Urinary bladder (tissue), 4 donors: ENCODE results near the gene ZSCAN5B. TPM values are rescaled to one million over a fixed set of nuclear protein-coding genes. Genes with fewer than 3 reads are reported as not detected.
"Not testable (repeated sequence)": the region's sequence is repeated elsewhere in the genome, so short reads cannot be mapped to it uniquely, and the experiment has no call there.

ENCODE experiments used
- DNase-seq: peaks from one replicate; pipeline ENCODE4 v3.0.0-alpha.2; 2015; ENCODE audit errors: extremely low spot score
- H3K27ac ChIP-seq: one replicate; pipeline ENCODE4 v1.5.1; 2013; ENCODE audit warnings: low read depth, mild to moderate bottlenecking, moderate library complexity
- H3K36me3 ChIP-seq: one replicate; pipeline ENCODE4 v1.6.1; 2013; ENCODE audit warnings: mild to moderate bottlenecking, moderate library complexity; ENCODE audit not compliant: insufficient read depth
- H3K4me1 ChIP-seq: one replicate; pipeline ENCODE4 v1.6.1; 2013; ENCODE audit warnings: mild to moderate bottlenecking, moderate library complexity; ENCODE audit not compliant: insufficient read depth
- H3K4me3 ChIP-seq: one replicate; pipeline ENCODE4 v1.5.1; 2013; ENCODE audit warnings: low read depth, low read length
- WGBS: extraction: QIAGEN DNeasy Blood & Tissue Kit; methylation state at CpG from one replicate; pipeline ENCODE4 v1.1.7; 2013; 5-methylcytosine and 5-hydroxymethylcytosine counted together
- polyA plus RNA-seq: library from polyadenylated mRNA; stranded (reverse); fragments of 200-250 nt; gene quantifications from one replicate; pipeline ENCODE4 v1.2.3, GENCODE V29; 2013
- total RNA-seq: library from RNA; depleted of rRNA; stranded (reverse); fragments of >200 nt; gene quantifications from one replicate; pipeline ENCODE4 v1.2.3, GENCODE V29; 2014
- donor health status: healthy with polysubstance abuse.
- donor health status: healthy.

The ZSCAN5B gene
- total and polyA plus RNA-seq, 2 donors, result not detected

DNA sequence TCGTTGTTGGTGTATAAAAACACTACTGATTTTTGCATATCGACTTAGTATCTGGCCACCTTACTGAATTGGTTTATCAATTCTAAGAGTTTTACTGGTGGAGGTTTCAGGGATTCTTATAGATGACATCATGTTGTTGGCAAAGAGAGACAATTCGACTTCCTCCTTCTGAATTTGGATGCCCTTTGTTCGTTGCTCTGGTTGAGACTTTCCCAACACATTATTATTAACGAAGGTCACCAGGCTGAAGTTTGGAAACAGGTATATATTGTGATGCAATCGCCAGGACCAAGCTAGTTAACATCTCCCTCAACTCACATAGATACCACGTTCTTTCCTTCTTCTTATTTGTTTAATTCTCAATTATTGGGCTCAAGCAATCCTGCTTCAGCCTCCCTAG is 2.1 kb upstream of the ZSCAN5B start:
- no peak for DNase-seq
- Histone ChIP-seq H3K4me1 (no peaks in the 10 kb centered on the region), H3K27ac (no peak overlapping the region), H3K4me3 (no peak overlapping the region), H3K36me3 (no peaks in the 10 kb centered on the region)
- 69% methylated on average over 7 of the region's 7 CpGs for WGBS

DNA sequence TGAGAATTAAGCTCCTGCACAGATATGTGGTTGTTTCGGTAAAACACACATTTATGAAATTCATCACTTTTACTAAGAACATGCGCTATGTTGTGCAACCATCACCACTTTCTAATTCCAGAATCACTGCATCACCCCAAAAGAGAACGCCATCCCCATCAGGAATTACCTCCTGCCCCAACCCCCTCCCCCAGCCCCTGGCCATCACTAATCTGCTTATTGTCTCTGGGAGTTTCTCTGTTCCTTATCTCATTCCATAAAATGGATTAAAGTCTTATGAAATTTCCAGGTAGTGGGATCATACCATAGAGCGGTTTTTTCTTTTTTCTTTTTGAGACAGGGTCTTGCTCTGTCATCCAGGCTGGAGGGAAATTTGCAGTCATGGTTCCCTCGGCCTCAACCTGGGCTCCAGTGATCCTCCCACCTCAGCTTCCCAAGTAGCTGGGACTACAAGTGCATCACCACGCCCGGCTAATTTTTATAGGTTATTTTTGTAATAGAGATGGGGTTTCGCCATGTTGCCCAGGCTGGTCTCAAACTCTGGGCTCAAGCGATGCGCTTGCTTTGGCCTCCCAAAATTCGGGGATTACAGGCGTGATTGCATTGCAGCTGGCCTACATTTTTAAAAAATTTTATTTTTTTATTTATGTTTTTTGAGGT is 3.5 kb downstream of the ZSCAN5B start:
- no peaks in the 10 kb centered on the region for H3K36me3 ChIP-seq
- no peak overlapping the region for H3K27ac ChIP-seq
- DNase-seq, result no peak
- WGBS, result 84% methylated on average over 12 of the region's 12 CpGs
- H3K4me1 ChIP-seq, result no peaks in the 10 kb centered on the region
- H3K4me3 ChIP-seq, result no peak overlapping the region

DNA sequence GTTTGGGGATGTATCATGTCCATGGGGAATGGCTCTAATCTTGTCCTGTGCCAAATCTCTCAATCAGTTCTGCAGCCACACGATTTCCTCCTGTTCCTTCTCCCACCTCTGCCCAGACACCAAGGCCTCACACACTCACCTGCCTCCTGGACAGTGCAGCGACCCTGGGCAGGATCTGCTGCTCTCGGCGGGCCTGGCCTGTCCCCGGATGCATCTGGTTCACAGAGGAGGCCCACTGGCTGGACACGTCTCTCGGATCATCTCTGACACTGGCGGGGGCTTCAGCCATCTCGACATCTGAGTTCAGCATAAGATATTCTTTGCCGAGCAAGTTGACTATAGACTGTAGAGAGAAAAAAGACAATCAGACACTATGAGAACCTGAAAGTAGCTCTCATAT is 5.9 kb downstream of the ZSCAN5B start:
- no peak for DNase-seq
- 84% methylated on average over 10 of the region's 10 CpGs for WGBS
- H3K36me3 ChIP-seq, result no peaks in the 10 kb centered on the region

DNA sequence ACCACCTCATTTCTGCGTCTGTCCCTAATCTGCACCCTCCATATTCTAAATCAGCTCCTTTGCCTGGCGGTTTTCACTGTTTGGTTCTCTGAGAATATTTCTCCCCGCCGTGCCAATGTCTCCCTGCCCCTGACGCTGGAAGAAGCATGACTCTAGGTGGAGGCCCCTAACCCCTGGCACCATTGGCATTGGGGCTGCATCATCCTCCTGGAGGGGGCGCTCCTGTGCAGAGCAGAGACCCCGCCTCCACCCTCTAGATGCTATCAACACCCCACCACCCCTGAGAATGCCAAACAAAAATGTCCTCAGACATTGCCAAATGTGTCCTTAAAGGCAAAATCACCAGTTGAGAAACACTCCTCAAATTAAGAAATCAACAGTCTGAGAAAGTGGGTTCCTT is 6.5 kb downstream of the ZSCAN5B start:
- no peak overlapping the region for H3K27ac ChIP-seq
- H3K36me3 ChIP-seq, result no peaks in the 10 kb centered on the region
- no peaks in the 10 kb centered on the region for H3K4me1 ChIP-seq
- 75% methylated on average over 7 of the region's 7 CpGs for WGBS
- DNase-seq, result no peak
- H3K4me3 ChIP-seq, result no peak overlapping the region

More for the DNA sequence above, 5.9 kb downstream of the ZSCAN5B start:
- Histone ChIP-seq H3K27ac (no peak overlapping the region), H3K4me1 (no peaks in the 10 kb centered on the region), H3K4me3 (no peak overlapping the region)

DNA sequence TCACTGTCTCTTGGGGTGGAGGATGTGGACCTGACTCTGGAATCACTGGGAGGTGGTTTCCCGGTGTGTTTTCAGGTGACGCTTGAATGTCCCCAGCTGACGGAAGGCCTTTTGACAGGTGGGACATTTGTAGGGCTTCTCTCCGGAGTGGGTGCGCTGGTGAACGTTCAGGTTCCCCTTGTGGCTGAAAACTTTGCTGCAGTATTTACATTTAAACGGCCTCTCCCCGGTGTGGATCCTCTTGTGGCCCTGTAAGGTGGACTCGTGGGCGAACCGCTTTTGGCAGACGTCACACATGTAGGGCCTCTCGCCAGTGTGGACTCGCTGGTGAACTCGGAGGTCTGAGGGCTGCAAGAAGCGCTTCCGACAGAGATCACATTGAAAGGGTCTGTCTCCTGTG is 7.8 kb downstream of the ZSCAN5B start:
- 72% methylated on average over 17 of the region's 17 CpGs for WGBS
- no peaks in the 10 kb centered on the region for H3K4me1 ChIP-seq
- DNase-seq, result no peak
- H3K27ac ChIP-seq, result no peak overlapping the region
- no peak overlapping the region for H3K4me3 ChIP-seq
- no peaks in the 10 kb centered on the region for H3K36me3 ChIP-seq

DNA sequence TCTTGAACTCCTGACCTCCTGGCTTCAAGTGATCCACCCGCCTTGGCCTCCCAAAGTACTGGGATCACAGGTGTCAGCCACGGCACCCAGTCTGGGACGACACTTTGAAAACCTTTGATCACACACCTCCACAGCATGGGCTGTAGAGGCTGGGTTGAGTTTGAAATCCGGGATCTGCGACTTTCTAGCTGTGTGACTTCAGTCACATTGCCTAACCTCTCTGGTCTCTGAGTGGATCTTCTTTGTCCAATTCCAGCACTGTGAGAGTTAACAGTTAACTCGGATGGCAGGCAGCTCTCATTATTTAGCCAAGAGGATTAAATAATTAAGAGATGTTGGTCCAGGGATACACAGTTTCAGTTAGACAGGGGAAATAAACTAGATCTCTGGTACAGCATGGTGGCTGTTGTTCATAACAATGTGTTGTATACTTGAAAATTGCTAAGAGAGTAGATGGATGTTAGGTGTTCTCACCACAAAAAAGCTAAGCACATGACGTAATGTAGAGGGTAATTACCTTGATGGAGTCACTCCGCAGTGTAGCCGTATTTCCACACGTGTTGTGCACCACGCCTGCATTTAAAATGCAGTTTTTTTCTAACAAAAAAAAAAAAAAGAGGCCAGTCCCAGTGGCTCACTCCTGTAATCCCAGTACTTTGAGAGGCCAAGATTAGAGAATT is 19.9 kb downstream of the ZSCAN5B start:
- whole genome bisulfite sequencing, result 56% methylated on average over 11 of the region's 11 CpGs
- H3K36me3 ChIP-seq, result no peaks in the 10 kb centered on the region
- no peak overlapping the region for H3K27ac ChIP-seq
- DNase-seq, result no peak
- H3K4me3 ChIP-seq, result no peak overlapping the region
- H3K4me1 ChIP-seq, result no peaks in the 10 kb centered on the region

DNA sequence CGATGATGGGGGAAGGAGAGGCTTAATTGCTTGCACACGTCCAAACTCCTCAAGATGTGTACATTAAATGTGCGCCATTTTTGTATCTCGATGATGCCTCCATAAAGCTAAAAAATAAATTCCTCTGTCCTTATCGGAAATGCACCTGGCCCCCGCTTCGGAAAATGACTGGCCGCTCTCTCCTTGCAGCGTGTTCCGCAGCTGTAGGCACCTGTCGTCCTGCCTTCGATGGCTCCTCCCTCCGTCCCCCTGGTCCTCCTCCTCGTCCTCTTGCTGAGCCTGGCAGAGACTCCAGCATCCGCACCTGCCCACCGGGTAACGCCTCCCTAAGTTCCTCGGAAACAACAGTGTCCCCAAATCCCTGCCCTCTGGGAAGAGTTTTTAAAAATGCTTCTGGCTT is 20.7 kb downstream of the ZSCAN5B start:
- H3K4me1 ChIP-seq, result no peaks in the 10 kb centered on the region
- no peak overlapping the region for H3K27ac ChIP-seq
- no peak overlapping the region for H3K4me3 ChIP-seq
- DNase-seq, result no peak
- no peaks in the 10 kb centered on the region for H3K36me3 ChIP-seq
- 70% methylated on average over 18 of the region's 18 CpGs for WGBS

DNA sequence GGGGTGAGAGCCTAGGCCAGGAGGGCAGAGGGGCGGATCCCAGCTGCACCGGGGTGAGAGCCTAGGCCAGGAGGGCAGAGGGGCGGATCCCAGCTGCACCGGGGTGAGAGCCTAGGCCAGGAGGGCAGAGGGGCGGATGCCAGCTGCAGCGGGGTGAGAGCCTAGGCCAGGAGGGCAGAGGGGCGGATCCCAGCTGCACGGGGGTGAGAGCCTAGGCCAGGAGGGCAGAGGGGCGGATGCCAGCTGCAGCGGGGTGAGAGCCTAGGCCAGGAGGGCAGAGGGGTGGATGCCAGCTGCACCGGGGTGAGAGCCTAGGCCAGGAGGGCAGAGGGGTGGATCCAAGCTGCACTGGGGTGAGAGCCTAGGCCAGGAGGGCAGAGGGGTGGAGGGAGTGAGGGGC is 21.3 kb downstream of the ZSCAN5B start:
- 70% methylated on average over 11 of the region's 11 CpGs for WGBS
- not testable (repeated sequence) for H3K4me3 ChIP-seq, DNase-seq, H3K4me1 ChIP-seq, H3K27ac ChIP-seq, H3K36me3 ChIP-seq

DNA sequence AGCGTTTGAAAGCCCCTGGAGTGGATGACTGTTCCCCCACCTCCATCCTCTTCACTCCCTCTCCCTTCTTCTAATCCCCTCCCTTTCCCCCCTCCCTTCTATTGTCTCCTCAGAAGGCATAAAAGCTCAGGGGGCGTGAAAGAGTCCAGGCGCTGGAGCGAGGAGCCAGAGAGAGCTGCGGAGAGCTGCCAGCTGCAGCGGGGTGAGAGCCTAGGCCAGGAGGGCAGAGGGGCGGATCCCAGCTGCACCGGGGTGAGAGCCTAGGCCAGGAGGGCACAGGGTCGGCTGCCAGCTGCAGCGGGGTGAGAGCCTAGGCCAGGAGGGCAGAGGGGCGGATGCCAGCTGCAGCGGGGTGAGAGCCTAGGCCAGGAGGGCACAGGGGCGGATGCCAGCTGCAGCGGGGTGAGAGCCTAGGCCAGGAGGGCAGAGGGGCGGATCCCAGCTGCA is 21.7 kb downstream of the ZSCAN5B start, which contains the start of gene GALP:
Gene GALP, plus strand, starts transcription at position 148 of the 447 bp plus-strand sequence. CDS start 1,101 bp downstream, outside the sequence.
- H3K27ac ChIP-seq, H3K4me1 ChIP-seq, H3K4me3 ChIP-seq, DNase-seq, H3K36me3 ChIP-seq: not testable (repeated sequence)
- 39% methylated on average over 15 of the region's 15 CpGs for WGBS

DNA sequence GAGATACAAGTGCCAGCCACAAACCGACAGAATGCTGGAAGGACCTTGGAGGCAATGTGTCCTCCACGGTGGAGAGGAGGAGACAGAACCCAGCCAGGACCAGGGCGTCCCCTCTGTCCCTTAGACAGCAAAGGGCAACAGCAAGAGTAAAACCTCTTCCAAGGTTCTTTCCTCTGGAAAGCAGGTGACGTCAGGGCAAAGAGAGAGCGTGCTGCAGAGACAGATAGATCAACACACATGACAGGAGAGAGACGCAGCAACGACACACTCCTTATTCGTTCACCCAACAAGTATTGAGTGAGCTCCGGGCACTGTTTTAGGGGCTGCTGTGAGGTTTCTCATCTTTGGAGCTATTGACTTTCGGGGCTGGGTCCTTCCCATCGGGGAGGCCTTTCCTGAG is 23.0 kb downstream of the ZSCAN5B start:
- 49% methylated on average over 11 of the region's 11 CpGs for WGBS
- no peak for DNase-seq
- Histone ChIP-seq H3K27ac (no peak overlapping the region), H3K4me1 (no peaks in the 10 kb centered on the region), H3K4me3 (no peak overlapping the region), H3K36me3 (no peaks in the 10 kb centered on the region)

DNA sequence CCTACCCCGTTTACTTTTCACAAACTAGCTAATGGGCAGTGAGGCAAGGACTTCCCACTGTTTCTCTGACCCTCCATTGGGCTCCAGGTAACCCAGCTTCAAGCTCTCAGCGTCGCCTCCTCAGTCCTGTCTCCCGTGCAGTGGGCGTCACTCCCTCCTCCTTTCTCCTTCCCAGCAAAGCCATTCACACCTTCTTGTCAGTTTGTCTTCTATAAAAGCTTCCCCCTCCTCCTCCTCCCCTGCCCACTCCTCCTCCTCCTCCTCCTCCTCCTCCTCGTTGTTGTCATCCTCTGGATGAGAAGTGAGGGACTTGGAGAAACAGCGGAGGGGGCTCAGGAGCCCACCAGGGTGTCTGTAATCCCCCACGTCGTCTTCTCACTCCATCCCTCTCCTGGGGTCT is 23.5 kb downstream of the ZSCAN5B start:
- no peak overlapping the region for H3K4me3 ChIP-seq
- 8% methylated on average over 9 of the region's 9 CpGs for WGBS
- DNase-seq, result no peak
- H3K36me3 ChIP-seq, result no peaks in the 10 kb centered on the region
- no peaks in the 10 kb centered on the region for H3K4me1 ChIP-seq
- H3K27ac ChIP-seq, result no peak overlapping the region

DNA sequence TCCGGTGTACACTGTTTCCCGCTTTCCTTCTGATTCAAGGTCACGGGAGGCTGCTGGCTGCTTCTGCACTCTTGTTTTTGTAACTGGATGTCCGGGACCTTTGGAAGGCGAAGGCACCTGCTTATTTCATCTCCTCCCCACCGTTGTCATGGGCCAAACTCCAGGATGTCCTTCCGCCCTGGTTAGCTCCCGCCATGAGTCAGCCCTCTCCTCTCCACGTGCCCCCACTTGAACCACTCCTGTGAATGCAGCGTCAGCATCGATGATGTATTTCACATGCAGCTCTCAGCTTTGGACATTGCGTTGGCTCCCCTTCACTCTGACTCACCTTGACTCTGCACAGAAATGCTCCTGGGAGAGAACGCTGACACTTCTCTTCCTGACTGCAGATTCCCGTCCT is 27.3 kb downstream of the ZSCAN5B start:
- no peak overlapping the region for H3K27ac ChIP-seq
- WGBS, result 73% methylated on average over 14 of the region's 14 CpGs
- no peaks in the 10 kb centered on the region for H3K4me1 ChIP-seq
- H3K36me3 ChIP-seq, result no peaks in the 10 kb centered on the region
- no peak overlapping the region for H3K4me3 ChIP-seq
- DNase-seq, result no peak

DNA sequence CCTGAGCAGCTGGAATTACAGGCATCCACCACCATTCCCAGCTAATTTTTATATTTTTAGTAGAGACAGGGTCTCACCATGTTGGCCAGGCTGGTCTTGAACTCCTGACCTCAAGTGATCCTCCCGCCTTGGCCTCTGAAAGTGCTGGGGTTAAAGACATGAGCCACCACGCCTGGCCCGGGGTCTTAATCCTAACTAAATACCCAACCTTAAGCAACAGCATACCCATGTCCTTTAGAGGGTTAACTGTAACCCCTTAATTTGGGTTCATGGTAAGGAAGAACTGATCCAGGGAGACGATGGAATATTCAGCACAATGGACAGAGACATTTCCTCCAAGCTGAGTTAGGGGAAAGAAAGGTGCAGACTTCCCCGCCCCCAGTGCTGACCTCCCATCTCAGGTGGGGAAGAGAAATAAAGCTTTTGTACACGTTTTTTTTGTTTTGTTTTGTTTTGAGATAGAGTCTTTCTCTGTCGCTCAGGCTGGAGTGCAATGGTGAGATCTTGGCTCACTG is 30.5 kb downstream of the ZSCAN5B start:
- DNase-seq, result no peak
- H3K4me1 ChIP-seq, result no peaks in the 10 kb centered on the region
- H3K27ac ChIP-seq, result no peak overlapping the region
- H3K36me3 ChIP-seq, result no peaks in the 10 kb centered on the region
- WGBS, result 40% methylated on average over 7 of the region's 7 CpGs
- no peak overlapping the region for H3K4me3 ChIP-seq

DNA sequence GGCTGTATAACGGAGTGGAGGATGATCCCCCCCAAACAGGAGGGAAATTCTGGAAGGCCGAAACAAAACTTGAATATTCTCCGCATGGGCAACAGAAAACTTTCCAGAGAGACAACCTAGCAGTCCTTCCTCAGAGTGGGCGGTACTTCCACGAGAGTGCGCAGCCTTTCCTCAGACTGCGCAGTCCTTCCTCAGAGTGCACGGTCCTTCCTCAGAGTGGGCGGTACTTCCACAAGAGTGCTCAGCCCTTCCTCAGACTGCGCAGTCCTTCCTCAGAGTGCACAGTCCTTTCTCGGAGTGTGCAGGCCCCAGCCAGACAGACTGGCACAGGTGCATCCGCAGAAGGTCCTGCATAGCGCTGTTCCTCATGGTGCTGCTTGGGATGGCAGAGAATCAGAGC is 34.5 kb downstream of the ZSCAN5B start:
- WGBS, result 87% methylated on average over 13 of the region's 13 CpGs
- no peak for DNase-seq
- Histone ChIP-seq H3K36me3 (peaks cover 9% of the 10 kb centered on the region), H3K4me1 (no peaks in the 10 kb centered on the region), H3K4me3 (no peak overlapping the region), H3K27ac (no peak overlapping the region)
